Endodermal cell (in vitro differentiated cells): ENCODE measurements around the gene PCBP3. TPM values are rescaled to one million over a fixed set of nuclear protein-coding genes. Genes with fewer than 3 reads are reported as not detected.

ENCODE experiments used
- DNase-seq: peaks from one replicate; pipeline ENCODE4 v3.0.0-alpha.2; 2017
- H3K27ac ChIP-seq: 2 replicates; pipeline ENCODE4 v1.5.1; 2013; ENCODE audit warnings: mild to moderate bottlenecking, low read depth, low read length, moderate library complexity
- H3K27me3 ChIP-seq: 2 replicates; pipeline ENCODE4 v1.6.1; 2013; ENCODE audit warnings: mild to moderate bottlenecking, low read length, moderate library complexity; ENCODE audit not compliant: insufficient read depth, control insufficient read depth, poor library complexity, severe bottlenecking
- H3K36me3 ChIP-seq: 2 replicates; pipeline ENCODE4 v1.7.0; 2013; ENCODE audit warnings: mild to moderate bottlenecking, low read length, moderate library complexity; ENCODE audit not compliant: control insufficient read depth, insufficient read depth
- H3K4me1 ChIP-seq: one replicate; pipeline ENCODE4 v1.7.0; 2013; ENCODE audit warnings: low read length; ENCODE audit not compliant: control insufficient read depth, insufficient read depth
- H3K4me3 ChIP-seq: 2 replicates; pipeline ENCODE4 v1.5.1; 2013; ENCODE audit warnings: mild to moderate bottlenecking, low read length, moderate library complexity
- H3K9ac ChIP-seq: 2 replicates; pipeline ENCODE4 v1.6.1; 2013; ENCODE audit warnings: mild to moderate bottlenecking, low read length, moderate library complexity; ENCODE audit not compliant: poor library complexity, severe bottlenecking; ENCODE audit errors: extremely low read depth
- H3K9me3 ChIP-seq: 2 replicates; pipeline ENCODE4 v1.6.1; 2013; ENCODE audit warnings: mild to moderate bottlenecking, low read length, moderate library complexity; ENCODE audit not compliant: control insufficient read depth
- H3K27ac Mint-ChIP-seq: 2 replicates; pipeline ENCODE4 v1.8.0; 2020; ENCODE audit warnings: mixed read lengths
- H3K27me3 Mint-ChIP-seq: 2 replicates; pipeline ENCODE4 v1.8.0; 2021; ENCODE audit warnings: mild to moderate bottlenecking, mixed read lengths; ENCODE audit not compliant: insufficient read depth
- H3K36me3 Mint-ChIP-seq: 2 replicates; pipeline ENCODE4 v1.8.0; 2020; ENCODE audit warnings: low read depth, mixed read lengths
- H3K4me1 Mint-ChIP-seq: 2 replicates; pipeline ENCODE4 v1.8.0; 2020; ENCODE audit warnings: mixed read lengths
- H3K4me3 Mint-ChIP-seq: 2 replicates; pipeline ENCODE4 v1.8.0; 2020; ENCODE audit warnings: mild to moderate bottlenecking, moderate library complexity, mixed read lengths
- H3K9me3 Mint-ChIP-seq: 2 replicates; pipeline ENCODE4 v1.8.0; 2020; ENCODE audit warnings: mild to moderate bottlenecking, mixed read lengths
- CTCF ChIP-seq: fragments of 200-600 bp; sonication (generic); conservative IDR thresholded peaks from 2 replicates; pipeline ENCODE4 v1.5.0; 2021; ENCODE audit warnings: antibody characterized with exemption, mild to moderate bottlenecking
- WGBS, 2 experiments: methylation state at CpG; one replicate each; pipeline versions ENCODE4 v1.1.5 to v1.1.7; 2013; ENCODE audit warnings: missing lambda C conversion rate in 2 of 2, mixed read lengths in 1 of 2; ENCODE audit not compliant: insufficient coverage in 1 of 2, insufficient read length in 1 of 2; 5-methylcytosine and 5-hydroxymethylcytosine counted together
- total RNA-seq, 2 donors: library from RNA; stranded (reverse); fragmentation: NEBNext Ultra II Directional in 1 of 2; extraction: Animal tissue kit (Norgen Biotek cat#: 25700) in 1 of 2; gene quantifications; 2 replicates in 1 of 2; 3 replicates in 1 of 2; pipeline ENCODE4 v1.2.1, GENCODE V29; 2021

The PCBP3 gene
- total RNA-seq, 2 donors from 2014 or later, result 2.1 to 10.6 TPM

- Histone ChIP-seq H3K9me3 (no peaks in the 10 kb centered on the region), H3K4me3 (no peak overlapping the region), H3K9ac (no peak overlapping the region), H3K27ac (no peak overlapping the region), H3K27me3 (no peaks in the 10 kb centered on the region), H3K36me3 (no peaks in the 10 kb centered on the region), H3K4me1 (no peaks in the 10 kb centered on the region)
- peak; percentile 40 for TF ChIP-seq CTCF
- DNase-seq, result peak; percentile 50
- 92 to 95% methylated on average over 12 to 18 of the region's 18 CpGs for WGBS, 2 experiments
- H3K27ac Mint-ChIP-seq, result no peak overlapping the region
- no peaks in the 10 kb centered on the region for H3K9me3 Mint-ChIP-seq
- H3K4me1 Mint-ChIP-seq, result peaks cover under 1% of the 10 kb centered on the region
- H3K36me3 Mint-ChIP-seq, result no peaks in the 10 kb centered on the region
- H3K27me3 Mint-ChIP-seq, result no peaks in the 10 kb centered on the region
- no peak overlapping the region for H3K4me3 Mint-ChIP-seq
These were observed 219.7 kb downstream of the PCBP3 start for GRCh38 chr21:45863267-45863666.

- Mint-ChIP-seq H3K27me3 (no peaks in the 10 kb centered on the region), H3K4me3 (no peak overlapping the region), H3K27ac (no peak overlapping the region), H3K36me3 (no peaks in the 10 kb centered on the region), H3K4me1 (no peaks in the 10 kb centered on the region), H3K9me3 (no peaks in the 10 kb centered on the region)
- 92 to 93% methylated on average over 19 of the region's 19 CpGs for WGBS, 2 experiments
- Histone ChIP-seq H3K4me1 (no peaks in the 10 kb centered on the region), H3K4me3 (no peak overlapping the region), H3K27ac (no peak overlapping the region), H3K9ac (no peak overlapping the region), H3K36me3 (no peaks in the 10 kb centered on the region), H3K27me3 (no peaks in the 10 kb centered on the region), H3K9me3 (no peaks in the 10 kb centered on the region)
- peak; percentile 40 for DNase-seq
- no peak for TF ChIP-seq CTCF
These were observed 220.2 kb downstream of the PCBP3 start for GRCh38 chr21:45863751-45864150.

- Mint-ChIP-seq H3K4me1 (no peaks in the 10 kb centered on the region), H3K9me3 (no peaks in the 10 kb centered on the region), H3K27me3 (no peaks in the 10 kb centered on the region), H3K4me3 (no peak overlapping the region), H3K36me3 (no peaks in the 10 kb centered on the region), H3K27ac (no peak overlapping the region)
- H3K4me3 ChIP-seq, result no peak overlapping the region
- DNase-seq, result no peak
- H3K4me1 ChIP-seq, result no peaks in the 10 kb centered on the region
- 86 to 100% methylated on average over 3 to 5 of the region's 5 CpGs for WGBS, 2 experiments
- H3K27ac ChIP-seq, result no peak overlapping the region
- no peaks in the 10 kb centered on the region for H3K9me3 ChIP-seq
- no peak overlapping the region for H3K9ac ChIP-seq
- TF ChIP-seq CTCF, result no peak
- no peaks in the 10 kb centered on the region for H3K36me3 ChIP-seq
- no peaks in the 10 kb centered on the region for H3K27me3 ChIP-seq
These were observed 220.9 kb downstream of the PCBP3 start for GRCh38 chr21:45864436-45864835.
